Progenitor cell of endocrine pancreas (in vitro differentiated cells): Measurements from ENCODE around the gene PPAN. TPM values are rescaled to one million over a fixed set of nuclear protein-coding genes. Genes with fewer than 3 reads are reported as not detected.
A peak's percentile ranks its signal among the peaks of the same experiment; 100 is the strongest.

ENCODE experiments used
- DNase-seq: peaks from one replicate; pipeline ENCODE4 v3.0.0; 2021; ENCODE audit warnings: low spot score; ENCODE audit not compliant: unreplicated experiment
- H3K27ac Mint-ChIP-seq: 2 replicates; pipeline ENCODE4 v1.8.0; 2021; ENCODE audit warnings: mild to moderate bottlenecking, moderate library complexity, mixed read lengths
- H3K27me3 Mint-ChIP-seq: 2 replicates; pipeline ENCODE4 v1.8.0; 2021; ENCODE audit warnings: mixed read lengths
- H3K36me3 Mint-ChIP-seq: 2 replicates; pipeline ENCODE4 v1.8.0; 2022; ENCODE audit warnings: mixed read lengths; ENCODE audit not compliant: insufficient read depth
- H3K4me1 Mint-ChIP-seq: 2 replicates; pipeline ENCODE4 v1.8.0; 2021; ENCODE audit warnings: low read depth, mixed read lengths
- H3K4me3 Mint-ChIP-seq: 2 replicates; pipeline ENCODE4 v1.8.0; 2021; ENCODE audit warnings: low read depth, mild to moderate bottlenecking, moderate library complexity, mixed read lengths
- H3K9me3 Mint-ChIP-seq: 2 replicates; pipeline ENCODE4 v1.8.0; 2021; ENCODE audit warnings: low read depth, mixed read lengths
- CTCF ChIP-seq: fragments of 200-600 bp; sonication (generic); IDR thresholded peaks from one replicate; pipeline ENCODE4 v1.5.0; 2021; ENCODE audit warnings: antibody characterized with exemption, mild to moderate bottlenecking; ENCODE audit not compliant: unreplicated experiment
- total RNA-seq: library from RNA; stranded (reverse); gene quantifications from 2 replicates; pipeline ENCODE4 v1.2.1, GENCODE V29; 2021

PPAN gene
- total RNA-seq, 1 donor from 2014 or later = 51.5 TPM

DNA sequence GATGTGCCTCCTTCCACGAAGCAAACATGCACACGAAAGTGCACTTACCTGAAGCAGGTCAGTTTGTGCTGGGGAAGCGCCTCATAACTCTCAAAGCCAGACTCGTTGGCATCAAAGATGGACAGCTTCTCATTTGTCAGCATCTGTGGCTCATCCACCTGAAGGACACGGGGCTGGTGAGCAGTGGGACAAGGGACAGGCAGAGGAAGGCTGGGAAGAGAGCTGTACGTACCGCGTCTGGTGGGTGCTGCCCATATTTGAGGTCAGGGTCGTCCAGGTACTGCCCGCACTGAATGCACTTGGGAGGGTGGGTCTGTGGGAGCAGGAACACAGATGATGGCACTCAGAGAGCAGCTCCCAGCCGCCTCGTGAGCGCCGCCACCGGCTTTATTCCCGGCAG lies 53.4 kb downstream of the PPAN start:
- Mint-ChIP-seq H3K9me3 (no peaks in the 10 kb centered on the region), H3K36me3 (peaks cover 16% of the 10 kb centered on the region), H3K27me3 (no peaks in the 10 kb centered on the region), H3K27ac (peak overlapping the region; percentile 62), H3K4me1 (no peaks in the 10 kb centered on the region), H3K4me3 (no peak overlapping the region)
- no peak for DNase-seq
- TF ChIP-seq CTCF = no peak

Other genes starting within 250 kb of the PPAN start
- 55.0 and 57.9 TPM in 2 replicates for gene OLFM2, start 169.8 kb upstream of the PPAN start, total RNA-seq
- 0.05 TPM in 1 of 2 replicates, not detected in the other for gene COL5A3, start 95.9 kb upstream of the PPAN start, total RNA-seq
- not detected in 2 replicates for gene RDH8, start 92.9 kb upstream of the PPAN start, total RNA-seq
- 2.2 and 3.0 TPM in 2 replicates for gene SHFL, start 20.0 kb upstream of the PPAN start, total RNA-seq
- not detected in 2 replicates for gene ANGPTL6, start 3.7 kb upstream of the PPAN start, total RNA-seq
- gene P2RY11, start 5.3 kb downstream of the PPAN start, total RNA-seq = 20.5 and 23.7 TPM in 2 replicates
- 216 and 220 TPM in 2 replicates for gene EIF3G, start 13.5 kb downstream of the PPAN start, total RNA-seq
- gene DNMT1, start 88.6 kb downstream of the PPAN start, total RNA-seq = 150 TPM in 2 replicates
- 17.9 and 19.2 TPM in 2 replicates for gene S1PR2, start 125.0 kb downstream of the PPAN start, total RNA-seq
- 51.7 and 52.9 TPM in 2 replicates for gene MRPL4, start 145.9 kb downstream of the PPAN start, total RNA-seq
- 0.17 and 0.20 TPM in 2 replicates for gene ICAM1, start 164.8 kb downstream of the PPAN start, total RNA-seq
- not detected in 2 replicates for gene ICAM4, start 180.6 kb downstream of the PPAN start, total RNA-seq
- not detected in 2 replicates for gene ICAM5, start 183.6 kb downstream of the PPAN start, total RNA-seq
- gene ZGLP1, start 203.5 kb downstream of the PPAN start, total RNA-seq = 20.0 and 26.8 TPM in 2 replicates
- gene FDX2, start 209.7 kb downstream of the PPAN start, total RNA-seq = 23.2 and 24.7 TPM in 2 replicates
- gene RAVER1, start 227.2 kb downstream of the PPAN start, total RNA-seq = 50.5 and 53.4 TPM in 2 replicates
- gene ICAM3, start 233.3 kb downstream of the PPAN start, total RNA-seq = 5.1 and 6.3 TPM in 2 replicates